Measurements from ENCODE around the gene F5.

GRCh38 chr1:169508432-169509338 lies 77.6 kb downstream of the F5 start:
- TF ChIP-seq CTCF (conservative IDR thresholded peaks at IDR 0.05; ENCODE audit: low read depth, low read length) (no peak), EZH2 (IDR thresholded peaks at IDR 0.05; ENCODE audit: borderline replicate concordance, low read depth, low read length, poor library complexity, severe bottlenecking) (no peak)

Data from A673 (cell line).